ENCODE data around the gene TDRD6. TPM values are rescaled to one million over a fixed set of nuclear protein-coding genes. Genes with fewer than 3 reads are reported as not detected.

TDRD6 gene
- total RNA-seq, 1 experiment from 2014 or later: not detected

DNA sequence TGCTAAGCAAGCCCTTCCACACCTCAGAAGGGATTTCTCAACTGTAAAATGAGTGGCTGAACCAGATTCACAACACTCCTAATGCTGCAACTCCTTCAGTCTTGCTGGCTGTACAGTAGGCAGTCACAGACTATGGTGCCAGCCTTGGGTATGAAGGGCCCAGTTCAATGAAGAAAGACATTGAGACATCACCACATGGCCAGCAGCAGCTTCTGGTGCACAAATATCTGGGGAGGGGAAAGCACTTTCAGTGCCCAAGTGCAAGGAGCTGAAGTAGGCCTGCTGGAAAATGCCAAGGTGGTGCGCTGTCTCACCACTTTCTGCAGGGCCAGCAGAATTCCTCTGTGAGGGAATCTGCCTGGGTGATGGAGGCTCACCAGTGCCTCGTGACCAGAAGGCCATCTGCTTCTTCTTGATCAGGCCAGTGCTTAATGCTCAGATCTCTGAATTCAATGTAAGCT is 45.7 kb downstream of the TDRD6 start:
- Histone ChIP-seq H3K36me3 (ENCODE audit: insufficient read depth, low read length, poor library complexity, severe bottlenecking) (no peaks in the 10 kb centered on the region), H3K4me3 (ENCODE audit: low read depth, low read length, poor library complexity, severe bottlenecking) (no peak overlapping the region), H3K9me3 (ENCODE audit: low read depth, low read length, poor library complexity, severe bottlenecking) (no peaks in the 10 kb centered on the region), H3K4me1 (ENCODE audit: insufficient read depth, low read length, poor library complexity, severe bottlenecking) (no peaks in the 10 kb centered on the region), H3K27ac (ENCODE audit: low read depth, low read length, poor library complexity, severe bottlenecking) (no peak overlapping the region), H3K27me3 (replicated peaks; ENCODE audit: insufficient read depth, low read depth, low read length, poor library complexity) (peaks cover 70% of the 10 kb centered on the region)
- ChIA-PET CTCF (no interaction called here), POLR2A (ENCODE audit: low non-redundant PET) (no interaction called here)
- TF ChIP-seq CTCF (conservative IDR thresholded peaks at IDR 0.05; ENCODE audit: low read depth, low read length) (no peak), EZH2 (IDR thresholded peaks at IDR 0.05; ENCODE audit: borderline replicate concordance, low read depth, low read length, poor library complexity, severe bottlenecking) (no peak)
- no peak for DNase-seq (ENCODE audit: low spot score)
- BruUV-seq (replicated peaks): no TSS peak
- intact Hi-C loops (cut with micrococcal nuclease; ENCODE audit: unreplicated experiment): no loop called here

- H3K4me3 ChIP-seq (ENCODE audit: low read depth, low read length, poor library complexity, severe bottlenecking): peak within 1 kb of the TSS; percentile 29
- ChIA-PET CTCF (no interaction called here), POLR2A (ENCODE audit: low non-redundant PET) (no interaction called here)
- no peaks in the 10 kb centered on the region for H3K9me3 ChIP-seq (ENCODE audit: low read depth, low read length, poor library complexity, severe bottlenecking)
- intact Hi-C loops (cut with micrococcal nuclease; ENCODE audit: unreplicated experiment): no loop called here
- no TSS peak for BruUV-seq (replicated peaks)
- H3K4me1 ChIP-seq (ENCODE audit: insufficient read depth, low read length, poor library complexity, severe bottlenecking): no peaks in the 10 kb centered on the region
- H3K36me3 ChIP-seq (ENCODE audit: insufficient read depth, low read length, poor library complexity, severe bottlenecking): no peaks in the 10 kb centered on the region
- peaks cover 80% of the 10 kb centered on the region for H3K27me3 ChIP-seq (replicated peaks; ENCODE audit: insufficient read depth, low read depth, low read length, poor library complexity)
- peak; percentile 5 for DNase-seq (ENCODE audit: low spot score)
- H3K27ac ChIP-seq (ENCODE audit: low read depth, low read length, poor library complexity, severe bottlenecking): no peak within 1 kb of the TSS
- TF ChIP-seq EZH2 (IDR thresholded peaks at IDR 0.05; ENCODE audit: borderline replicate concordance, low read depth, low read length, poor library complexity, severe bottlenecking): peak; percentile 93
- no peak for TF ChIP-seq CTCF (conservative IDR thresholded peaks at IDR 0.05; ENCODE audit: low read depth, low read length)
Observed at GRCh38 chr6:46734867-46735719, 47.4 kb downstream of the TDRD6 start, which contains the start of gene PLA2G7. Gene PLA2G7, minus strand, starts transcription at chr6:46735375. Its CDS starts 12,484 bp downstream, at chr6:46722891.

- no TSS peak for BruUV-seq (replicated peaks)
- Histone ChIP-seq H3K9me3 (ENCODE audit: low read depth, low read length, poor library complexity, severe bottlenecking) (no peaks in the 10 kb centered on the region), H3K36me3 (ENCODE audit: insufficient read depth, low read length, poor library complexity, severe bottlenecking) (no peaks in the 10 kb centered on the region), H3K4me3 (ENCODE audit: low read depth, low read length, poor library complexity, severe bottlenecking) (no peak overlapping the region), H3K27me3 (replicated peaks; ENCODE audit: insufficient read depth, low read depth, low read length, poor library complexity) (peaks cover 78% of the 10 kb centered on the region), H3K27ac (ENCODE audit: low read depth, low read length, poor library complexity, severe bottlenecking) (no peak overlapping the region), H3K4me1 (ENCODE audit: insufficient read depth, low read length, poor library complexity, severe bottlenecking) (no peaks in the 10 kb centered on the region)
- ChIA-PET CTCF (no interaction called here), POLR2A (ENCODE audit: low non-redundant PET) (no interaction called here)
- no peak for TF ChIP-seq CTCF (conservative IDR thresholded peaks at IDR 0.05; ENCODE audit: low read depth, low read length)
- peak; percentile 3 for TF ChIP-seq EZH2 (IDR thresholded peaks at IDR 0.05; ENCODE audit: borderline replicate concordance, low read depth, low read length, poor library complexity, severe bottlenecking)
- intact Hi-C loops (cut with micrococcal nuclease; ENCODE audit: unreplicated experiment): no loop called here
- no peak for DNase-seq (ENCODE audit: low spot score)
Observed at GRCh38 chr6:46735720-46736031, 48.0 kb downstream of the TDRD6 start.

All from A673 (cell line).